Stimulated activated CD8-positive, alpha-beta memory T cell treated with anti-CD3 and anti-CD28 coated beads, Interleukin-15, amount 100 ng/mL, for 4 hours (primary cell): ENCODE measurements around the gene SALL3.
"Not testable (repeated sequence)": the region's sequence is repeated elsewhere in the genome, so short reads cannot be mapped to it uniquely, and the experiment has no call there.

Source experiments
- DNase-seq, 2 donors: peaks; one replicate each; pipeline ENCODE4 v3.0.0-alpha.2; 2020; ENCODE audit warnings: low read depth in 2 of 2

Gene SALL3

DNA sequence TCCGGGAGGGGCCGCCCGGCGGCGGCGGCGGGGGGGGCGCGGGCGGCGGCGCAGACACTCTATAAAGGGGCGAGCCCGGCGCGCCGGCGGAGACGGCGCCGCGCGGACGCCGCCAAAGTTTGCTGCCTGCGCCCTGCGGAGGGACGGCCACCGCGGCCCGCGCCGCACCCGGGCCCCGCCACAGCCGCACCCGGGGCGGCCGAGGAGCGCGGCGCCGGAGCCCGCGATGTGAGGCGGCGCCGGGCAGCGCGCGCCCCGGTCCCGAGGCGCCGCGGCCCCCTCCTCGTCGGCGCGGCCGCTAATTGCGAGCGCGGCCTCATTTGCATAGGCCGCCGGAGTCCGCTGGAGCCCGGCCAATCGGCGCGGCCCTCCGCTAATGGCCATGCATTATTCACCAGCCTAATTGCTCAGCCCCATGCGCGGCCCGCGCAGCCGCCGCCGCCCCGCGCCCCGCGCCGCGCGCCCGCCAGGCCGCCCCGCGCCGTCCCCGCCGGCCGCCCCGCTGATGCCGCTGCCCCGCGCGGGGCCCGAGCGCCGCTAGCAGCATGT, at the start of gene SALL3:
TSS of gene SALL3 (plus strand) at position 89 of the 549 bp plus-strand sequence. CDS start at position 546, 457 bp downstream.
- no peak for DNase-seq

DNA sequence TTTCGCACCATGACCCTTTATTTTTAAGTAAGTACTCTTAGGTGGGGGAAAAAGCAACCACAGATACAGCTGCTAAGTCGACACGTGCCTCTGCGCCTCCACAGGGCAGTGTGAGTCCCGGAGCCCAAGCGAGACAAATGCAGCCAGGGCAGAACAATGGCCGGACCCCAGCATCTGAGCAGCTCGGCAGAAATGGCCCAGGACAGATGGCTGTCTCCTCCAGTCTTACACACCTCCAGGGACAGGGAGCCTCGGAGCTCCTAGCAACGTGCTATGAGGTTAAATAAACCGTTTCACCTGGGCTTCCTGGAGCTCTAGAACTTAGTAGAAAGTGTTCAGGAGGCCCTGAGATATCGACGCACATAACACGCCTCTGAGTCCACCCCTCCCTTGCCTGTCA, 47.3 kb upstream of the SALL3 start:
- no peak for DNase-seq

DNA sequence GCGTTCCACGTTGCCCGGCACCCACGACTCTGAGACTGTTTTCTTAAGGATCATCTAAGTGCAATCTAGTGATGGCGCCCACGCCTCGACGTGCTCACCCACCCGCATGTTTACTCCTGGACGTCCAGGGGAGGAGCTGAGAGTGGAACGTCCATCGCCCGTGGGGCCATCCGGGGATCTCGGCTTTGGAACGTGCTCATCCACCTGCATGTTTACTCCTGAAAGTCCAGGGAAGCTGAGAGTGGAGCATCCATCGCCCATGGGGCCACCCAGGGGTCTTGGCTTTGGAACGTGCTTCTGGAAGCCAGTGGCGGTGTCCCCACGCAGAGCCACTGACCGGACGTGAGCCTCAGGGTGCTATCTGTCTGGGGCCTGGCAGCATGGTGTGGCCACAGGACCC, 45.6 kb upstream of the SALL3 start:
- DNase-seq, result no peak

DNA sequence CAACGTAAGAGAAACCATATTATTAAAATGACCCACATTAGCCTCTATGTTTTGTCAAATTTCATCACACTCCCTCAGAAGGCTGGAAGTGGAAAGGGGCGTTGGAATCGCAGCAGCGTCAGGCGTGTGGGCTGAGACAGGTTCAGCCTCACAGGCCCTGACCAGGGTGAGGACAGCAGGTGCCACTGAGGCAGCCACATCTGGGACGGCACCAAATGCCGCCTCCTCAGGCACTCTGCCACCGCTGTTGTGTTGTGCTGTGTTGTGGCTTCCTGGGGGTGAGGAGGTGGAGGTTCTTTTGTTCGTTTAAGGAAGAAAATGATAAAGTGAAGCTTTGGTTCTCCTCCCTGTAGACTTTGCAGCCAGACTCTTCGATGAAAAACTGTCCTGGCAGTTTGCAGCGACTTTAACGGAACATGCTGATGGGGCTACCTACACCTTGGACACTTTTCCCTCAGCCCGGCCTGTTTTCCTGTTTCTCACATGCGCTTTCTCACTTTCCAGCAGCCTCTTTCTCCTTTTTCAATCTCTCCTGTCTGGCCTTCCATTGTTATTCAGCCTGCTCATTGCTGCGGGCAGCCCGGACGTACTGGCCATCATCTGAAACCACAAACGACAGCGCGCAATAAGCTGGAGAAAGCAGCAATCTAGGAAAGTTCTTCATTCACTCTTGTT, 44.9 kb upstream of the SALL3 start:
- no peak for DNase-seq

DNA sequence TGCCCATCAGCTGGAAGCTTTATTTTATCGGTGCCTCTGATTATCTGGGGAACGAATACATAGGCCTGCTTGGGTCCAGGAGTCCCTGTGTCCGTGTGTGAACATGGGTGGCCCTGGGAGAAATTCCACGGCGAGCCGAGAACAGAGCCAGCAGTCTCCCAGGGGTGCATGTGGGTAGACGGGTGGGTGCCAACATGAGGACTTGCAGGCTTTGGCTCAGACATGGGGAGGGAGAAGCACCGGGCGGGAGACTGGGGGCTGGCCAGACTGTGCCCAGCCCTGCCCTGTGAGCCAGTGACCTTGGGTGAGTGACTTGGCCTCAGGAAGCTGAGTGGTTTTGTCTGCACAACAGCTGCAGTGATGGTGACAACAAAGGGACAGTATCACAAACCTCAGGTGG, 44.2 kb upstream of the SALL3 start:
- DNase-seq, result no peak

DNA sequence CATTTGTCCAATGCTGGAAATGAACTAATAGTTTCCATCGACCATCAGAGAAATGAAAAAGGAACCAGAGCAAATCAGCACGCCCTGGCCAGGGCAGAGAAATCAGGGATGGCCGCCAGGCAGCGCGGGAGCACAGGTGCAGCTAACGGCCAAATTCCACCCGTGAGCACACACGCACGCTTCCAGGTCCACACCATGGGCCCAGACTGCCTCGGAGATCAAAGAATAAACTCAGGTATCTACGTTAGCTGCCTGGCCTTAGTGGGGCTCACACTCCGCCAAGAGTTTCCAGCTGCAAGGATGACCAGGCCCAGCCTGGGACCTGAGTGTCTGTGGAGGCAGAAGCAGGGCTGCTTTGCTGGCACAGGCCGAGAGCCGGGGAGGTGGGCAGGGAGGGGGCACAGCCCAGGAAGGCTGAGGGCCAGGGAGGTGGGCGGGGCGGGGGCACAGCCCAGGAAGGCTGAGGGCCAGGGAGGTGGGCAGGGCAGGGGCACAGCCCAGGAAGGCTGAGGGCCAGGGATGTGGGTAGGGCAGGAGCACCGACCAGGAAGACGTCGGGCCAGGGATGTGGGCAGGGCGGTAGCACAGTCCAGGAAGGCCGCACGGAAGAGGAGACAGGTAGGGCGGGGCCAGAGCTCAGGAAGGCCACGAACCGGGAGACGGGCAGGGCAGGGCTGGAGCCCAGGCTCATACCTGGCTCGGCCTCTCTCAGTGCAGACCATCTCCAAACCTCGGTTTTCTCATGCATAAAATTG, 43.2 kb upstream of the SALL3 start:
- DNase-seq, result no peak

DNA sequence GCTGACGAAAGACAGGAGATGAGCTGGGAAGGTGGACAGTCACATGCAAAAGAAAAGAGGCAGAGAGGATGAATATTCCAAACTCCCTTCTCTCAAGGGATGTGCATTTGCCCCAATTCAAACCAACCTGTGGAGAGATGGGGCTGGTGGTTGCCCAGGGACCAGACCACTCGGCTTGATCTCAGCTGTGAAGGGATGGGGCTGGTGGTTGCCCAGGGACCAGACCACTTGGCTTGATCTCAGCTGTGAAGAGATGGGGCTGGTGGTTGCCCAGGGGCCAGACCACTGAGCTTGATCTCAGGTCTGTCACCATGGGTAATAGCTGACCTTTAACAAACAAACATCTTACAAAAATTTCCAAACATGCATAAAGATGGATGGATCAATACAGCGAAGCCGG, 42.5 kb upstream of the SALL3 start:
- DNase-seq, result no peak

DNA sequence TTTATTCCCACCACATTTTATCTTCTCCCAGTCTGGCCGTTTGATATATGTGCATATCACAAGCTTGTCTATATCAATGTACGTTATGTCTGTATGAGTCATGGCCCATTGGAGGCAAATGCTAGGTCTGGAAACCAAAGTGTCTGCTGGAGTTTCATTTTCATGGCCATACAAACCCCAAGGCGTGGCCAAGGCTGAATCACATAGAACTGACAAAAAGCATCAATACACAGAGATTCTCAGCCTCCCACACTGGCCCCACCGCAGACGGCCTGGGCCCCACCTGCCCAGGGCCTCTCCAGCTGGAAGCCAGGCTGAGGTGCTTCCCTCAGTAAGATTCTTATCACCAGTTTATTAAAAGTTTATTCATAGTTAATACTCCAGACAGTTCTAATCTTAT, 40.5 kb upstream of the SALL3 start:
- DNase-seq, result no peak

DNA sequence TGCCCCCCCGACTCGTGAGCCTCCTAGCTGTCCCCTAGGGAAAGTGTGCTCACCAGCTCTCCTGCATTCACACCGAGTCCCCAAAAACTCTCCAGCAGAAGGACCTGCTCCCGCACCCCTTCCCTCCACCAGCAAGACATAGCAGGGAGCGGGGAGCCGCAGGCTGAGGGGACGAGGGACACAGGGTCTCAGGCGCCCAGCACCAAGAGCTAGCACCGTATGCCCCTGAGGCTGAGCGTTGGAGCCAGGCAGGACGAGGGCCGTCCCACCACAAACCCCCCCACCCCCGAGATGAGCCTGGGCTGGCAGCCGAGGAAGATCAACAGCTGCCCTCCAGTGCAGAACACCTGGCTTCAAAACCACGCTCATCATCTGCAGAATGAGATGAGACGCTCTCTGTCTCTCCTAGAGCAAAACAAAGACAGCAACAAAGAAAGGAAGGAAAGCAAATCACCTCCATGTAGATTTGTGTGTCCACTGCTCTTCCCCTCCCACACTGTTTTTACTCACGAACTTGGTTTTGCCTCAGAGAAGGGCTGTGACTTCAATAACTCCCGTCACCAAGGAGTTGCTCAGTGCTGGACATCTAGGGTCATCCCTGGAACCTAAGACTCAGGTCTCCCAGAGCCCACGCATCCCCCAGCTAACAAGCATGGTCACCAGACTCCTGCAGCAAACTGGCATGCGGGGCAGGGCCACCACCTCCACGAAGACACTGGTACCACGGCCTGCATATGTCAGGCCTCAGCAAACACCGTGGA, 39.7 kb upstream of the SALL3 start:
- DNase-seq, result no peak

DNA sequence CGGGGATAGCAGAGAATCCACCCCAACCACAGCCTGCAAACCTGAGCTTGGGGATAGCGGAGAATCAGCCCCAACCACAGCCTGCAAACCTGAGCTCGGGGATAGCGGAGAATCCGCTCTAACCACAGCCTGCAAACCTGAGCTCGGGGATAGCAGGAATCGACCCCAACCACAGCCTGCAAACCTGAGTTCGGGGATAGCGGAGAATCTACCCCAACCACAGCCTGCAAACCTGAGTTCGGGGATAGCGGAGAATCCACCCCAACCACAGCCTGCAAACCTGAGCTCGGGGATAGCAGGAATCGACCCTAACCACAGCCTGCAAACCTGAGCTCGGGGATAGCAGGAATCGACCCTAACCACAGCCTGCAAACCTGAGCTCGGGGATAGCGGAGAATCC, 37.4 kb upstream of the SALL3 start:
- DNase-seq, result not testable (repeated sequence)

DNA sequence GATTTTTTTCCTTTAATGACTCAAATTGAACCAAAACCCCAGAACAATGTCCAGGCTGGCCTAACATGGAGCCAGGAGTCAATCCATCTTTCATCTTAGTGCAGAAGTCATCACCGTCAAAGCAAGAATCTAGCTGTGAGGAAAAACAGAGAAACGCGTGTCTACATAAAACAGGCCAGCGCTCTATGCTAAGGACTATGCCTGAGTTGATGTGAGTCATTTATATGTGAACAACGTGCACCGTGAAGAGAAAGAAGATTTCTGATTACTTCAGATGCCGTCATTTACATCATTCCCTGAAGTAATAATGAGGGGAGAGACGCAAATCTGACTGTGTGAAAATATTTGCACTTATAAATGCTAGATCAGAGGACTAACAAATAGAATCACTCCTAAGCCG, 34.0 kb upstream of the SALL3 start:
- no peak for DNase-seq

DNA sequence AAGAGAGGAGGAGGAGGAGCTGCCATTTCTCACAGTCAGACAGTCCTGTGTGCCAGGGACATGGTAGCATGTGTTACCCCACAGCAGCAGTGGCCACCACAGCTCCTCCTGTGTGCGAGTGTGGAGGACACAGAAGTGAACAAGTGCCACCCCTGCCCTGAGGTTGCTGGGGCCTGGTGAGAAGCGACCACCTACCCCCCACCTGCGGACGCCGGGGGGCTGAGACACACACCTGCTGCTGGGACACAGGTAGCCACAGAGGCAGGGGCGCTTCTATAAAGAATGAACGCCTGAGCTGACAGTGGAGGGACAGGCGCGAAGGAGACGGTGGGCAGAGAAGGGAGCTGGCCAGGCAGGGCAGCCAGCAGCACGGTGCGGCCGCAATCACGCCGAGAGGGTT, 32.3 kb upstream of the SALL3 start:
- no peak for DNase-seq

DNA sequence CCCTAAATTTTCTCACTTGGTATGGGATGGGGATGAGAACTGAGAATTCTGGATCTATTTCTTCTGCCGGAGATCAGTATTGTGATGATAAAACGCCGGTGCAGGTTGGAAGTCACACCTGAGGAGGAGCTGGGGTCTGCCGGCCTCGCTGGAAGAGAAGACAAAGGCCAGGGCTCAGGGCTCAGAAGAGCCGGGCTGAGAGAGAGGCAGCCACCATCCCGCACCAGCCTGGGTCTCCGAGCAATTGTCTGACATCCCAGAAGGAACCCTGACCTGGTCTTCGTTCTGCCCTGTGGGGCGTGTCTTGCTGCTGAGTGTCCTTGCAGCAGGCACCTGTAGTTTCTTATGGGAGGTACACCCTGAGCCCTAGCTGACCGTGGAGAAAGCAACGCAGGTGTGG, 31.4 kb upstream of the SALL3 start:
- DNase-seq, result no peak

DNA sequence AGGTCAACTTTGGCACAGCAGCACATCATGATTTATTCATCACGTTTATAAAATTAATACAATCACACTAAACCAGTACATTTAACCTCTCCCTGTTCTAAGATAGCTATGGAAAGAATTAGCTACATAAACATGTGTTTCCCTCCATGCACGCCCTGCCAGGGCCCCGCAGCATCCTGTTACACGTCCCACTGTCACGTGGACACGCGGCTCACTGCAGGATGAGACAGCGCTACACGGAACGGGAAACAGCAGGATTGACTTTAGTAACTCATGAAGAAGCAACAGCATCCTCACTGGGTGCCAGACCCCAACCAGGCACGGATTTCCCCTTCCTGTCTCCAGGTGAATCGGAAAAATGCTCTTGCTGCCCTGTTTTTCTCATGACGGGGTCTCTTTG, 30.9 kb upstream of the SALL3 start:
- DNase-seq, result no peak

DNA sequence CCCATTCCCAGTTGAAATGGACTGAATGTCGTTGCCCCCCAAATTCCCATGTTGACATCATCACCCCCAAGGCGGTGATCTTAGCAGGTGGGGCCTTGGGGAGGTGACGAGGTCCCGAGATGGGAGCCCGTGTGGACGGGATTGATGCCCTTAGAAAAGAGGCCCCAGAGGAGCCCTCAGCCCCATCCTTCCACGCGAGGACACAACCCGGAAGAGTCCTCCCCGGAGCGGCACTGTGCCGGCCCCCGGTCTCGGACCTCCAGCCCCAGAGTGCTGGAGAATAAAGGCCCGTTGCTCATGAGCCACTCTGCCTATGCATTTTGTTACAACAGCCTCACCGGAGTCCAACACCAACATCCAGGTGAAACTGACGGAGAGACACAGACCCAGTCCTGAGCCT, 30.4 kb upstream of the SALL3 start:
- DNase-seq, result no peak

DNA sequence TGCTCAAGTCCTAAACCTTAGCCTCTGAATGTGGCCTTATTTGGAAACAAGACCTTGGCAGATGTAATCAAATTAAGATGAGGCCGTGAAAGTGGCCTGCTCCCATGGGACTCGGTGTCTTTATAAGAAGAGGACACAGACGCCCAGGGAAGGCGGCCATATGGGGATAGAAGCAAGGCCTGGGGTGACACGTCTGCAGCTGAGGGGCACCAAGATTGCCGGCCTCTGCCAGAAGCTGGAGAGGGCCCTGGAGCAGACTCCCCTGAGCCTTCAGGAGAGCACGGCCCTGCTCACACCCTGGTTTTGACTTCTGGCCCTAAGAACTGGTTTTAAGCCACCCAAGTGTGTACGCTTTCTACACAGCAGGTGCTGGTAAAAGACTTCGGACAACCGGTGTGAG, 29.2 kb upstream of the SALL3 start:
- DNase-seq, result no peak

DNA sequence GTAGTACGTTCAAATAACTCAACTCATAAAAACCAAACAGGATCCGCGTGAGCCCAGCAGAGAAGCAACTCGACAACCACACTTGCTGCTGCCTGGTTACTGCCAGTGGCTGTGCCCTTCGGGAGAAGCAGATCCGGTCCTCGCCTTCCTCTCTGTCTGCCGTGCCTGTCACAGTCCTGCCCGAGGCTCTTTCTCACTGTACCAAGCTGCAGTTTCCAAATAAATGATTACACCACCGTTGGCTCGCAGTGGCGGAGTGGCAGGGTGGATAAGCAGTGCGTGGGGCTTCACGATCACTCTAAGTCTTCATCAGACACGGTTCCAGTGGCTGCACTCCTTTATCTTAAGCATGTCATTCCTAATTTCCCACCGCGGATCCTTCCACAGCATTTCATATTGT, 26.1 kb upstream of the SALL3 start:
- DNase-seq, result no peak

DNA sequence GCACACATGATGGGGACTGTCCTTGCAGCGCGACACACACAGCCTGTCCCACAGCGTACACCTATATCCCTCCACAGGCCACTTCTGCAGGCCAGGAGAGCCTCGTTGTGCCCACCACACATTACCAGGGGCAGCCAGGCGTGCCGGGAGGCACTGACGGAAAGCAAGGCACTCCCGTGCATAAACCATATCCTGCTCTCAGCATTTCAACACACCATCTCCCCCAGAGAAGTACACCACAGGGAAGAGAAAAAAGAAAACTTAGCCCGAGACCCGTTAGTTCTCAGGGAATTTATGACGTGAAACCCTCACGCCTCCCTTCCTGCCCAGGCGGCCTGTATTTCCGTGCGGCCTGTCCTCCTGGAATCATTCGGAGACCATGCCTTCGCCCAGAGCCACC, 24.6 kb upstream of the SALL3 start:
- DNase-seq, result no peak

DNA sequence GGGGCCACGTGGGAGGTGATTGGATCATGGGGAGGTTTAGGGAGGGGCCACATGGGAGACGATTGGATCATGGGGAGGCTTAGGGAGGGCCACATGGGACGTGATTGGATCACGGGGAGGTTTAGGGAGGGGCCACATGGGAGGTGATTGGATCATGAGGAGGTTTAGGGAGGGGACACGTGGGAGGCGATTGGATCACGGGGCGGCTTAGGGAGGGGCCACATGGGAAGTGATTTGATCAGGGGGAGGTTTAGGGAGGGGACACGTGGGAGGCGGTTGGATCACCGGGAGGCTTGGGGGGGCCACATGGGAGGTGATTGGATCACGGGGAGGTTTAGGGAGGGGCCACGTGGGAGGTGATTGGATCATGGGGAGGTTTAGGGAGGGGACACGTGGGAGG, 22.5 kb upstream of the SALL3 start:
- no peak for DNase-seq

DNA sequence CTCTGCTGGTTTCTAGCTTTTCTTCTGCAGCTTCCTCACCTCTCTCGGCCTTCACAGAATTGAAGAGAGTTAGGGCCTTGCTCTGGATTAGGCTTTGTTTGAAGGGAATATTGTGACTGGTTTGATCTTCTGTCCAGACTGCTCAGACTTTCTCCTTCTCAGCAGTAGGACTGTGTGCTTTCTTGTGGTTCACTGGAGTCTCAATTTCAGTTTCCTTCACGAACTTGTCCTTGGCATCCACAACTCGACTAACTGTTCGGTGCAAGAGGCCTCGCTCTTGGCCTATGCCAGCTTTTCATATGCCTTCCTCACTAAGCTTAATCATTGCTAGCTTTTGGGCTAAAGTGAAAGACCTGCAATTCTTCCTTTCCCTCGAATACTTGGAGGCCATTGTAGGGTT, 18.9 kb upstream of the SALL3 start:
- DNase-seq, result no peak

DNA sequence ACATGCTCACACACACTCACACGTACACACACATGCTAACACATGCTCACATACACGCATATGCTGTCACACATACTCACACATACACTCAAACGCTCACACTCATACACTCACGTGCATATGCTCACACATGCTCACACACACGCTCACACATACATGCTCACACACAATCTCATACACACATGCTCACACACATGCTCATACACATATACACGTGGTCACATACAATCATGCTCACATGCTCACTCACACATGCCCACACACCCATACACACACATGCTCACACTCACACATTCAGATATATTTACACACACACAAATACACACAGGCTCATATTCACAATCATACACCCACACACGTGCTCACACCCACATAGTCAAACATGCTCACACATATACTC, 17.5 kb upstream of the SALL3 start:
- no peak for DNase-seq

DNA sequence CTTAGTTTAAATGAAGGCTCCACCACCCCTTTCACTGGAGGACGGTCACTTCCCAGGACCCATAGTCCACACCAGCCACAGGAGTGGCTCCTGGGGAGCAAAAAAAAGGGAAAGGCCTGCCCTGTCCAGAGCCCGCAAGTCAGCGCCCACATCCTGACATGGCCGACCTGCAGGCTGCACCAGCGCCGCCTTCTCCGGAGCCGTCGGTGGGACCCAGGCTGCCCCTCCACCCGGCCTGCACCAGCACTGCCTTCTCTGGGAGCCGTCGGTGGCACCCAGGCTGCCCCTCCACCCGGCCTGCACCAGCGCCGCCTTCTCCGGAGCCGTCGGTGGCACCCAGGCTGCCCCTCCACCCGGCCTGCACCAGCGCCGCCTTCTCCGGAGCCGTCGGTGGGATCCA, 14.9 kb upstream of the SALL3 start:
- DNase-seq, result not testable (repeated sequence)

DNA sequence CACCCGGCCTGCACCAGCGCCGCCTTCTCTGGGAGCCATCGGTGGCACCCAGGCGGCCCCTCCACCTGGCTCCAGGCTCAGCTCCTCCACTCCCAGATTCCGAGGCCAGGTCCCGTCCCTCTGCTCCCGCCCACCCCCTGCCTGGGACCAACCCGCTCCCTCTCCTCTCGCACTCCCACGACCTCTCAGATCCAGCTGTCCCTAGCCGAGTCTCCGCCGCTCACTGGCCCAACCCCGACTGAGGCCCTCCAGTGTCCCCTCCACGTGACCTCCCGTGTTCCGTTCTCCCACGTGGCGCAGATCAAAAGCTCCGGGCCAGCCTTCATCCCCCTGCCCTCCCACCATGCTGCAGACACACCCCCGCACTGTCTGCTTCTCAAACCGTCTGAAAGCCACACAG, 14.4 kb upstream of the SALL3 start:
- DNase-seq, result no peak
